HG03342 (cell line): ENCODE results near the gene MAST4.
"Not testable (repeated sequence)": the region's sequence is repeated elsewhere in the genome, so short reads cannot be mapped to it uniquely, and the experiment has no call there.

ENCODE experiments used
- ATAC-seq: cut with Tn5 transposase; IDR thresholded peaks from one replicate; pipeline ENCODE4 v1.9.1; 2021; ENCODE audit warnings: mild to moderate bottlenecking, moderate library complexity; ENCODE audit not compliant: unreplicated experiment

The MAST4 gene

GRCh38 chr5:67098656-67099055 is 502.5 kb downstream of the MAST4 start:
- no peak for ATAC-seq

GRCh38 chr5:67100301-67100700 is 504.1 kb downstream of the MAST4 start:
- no peak for ATAC-seq

GRCh38 chr5:67102708-67103107 is 506.5 kb downstream of the MAST4 start:
- ATAC-seq = no peak

DNA sequence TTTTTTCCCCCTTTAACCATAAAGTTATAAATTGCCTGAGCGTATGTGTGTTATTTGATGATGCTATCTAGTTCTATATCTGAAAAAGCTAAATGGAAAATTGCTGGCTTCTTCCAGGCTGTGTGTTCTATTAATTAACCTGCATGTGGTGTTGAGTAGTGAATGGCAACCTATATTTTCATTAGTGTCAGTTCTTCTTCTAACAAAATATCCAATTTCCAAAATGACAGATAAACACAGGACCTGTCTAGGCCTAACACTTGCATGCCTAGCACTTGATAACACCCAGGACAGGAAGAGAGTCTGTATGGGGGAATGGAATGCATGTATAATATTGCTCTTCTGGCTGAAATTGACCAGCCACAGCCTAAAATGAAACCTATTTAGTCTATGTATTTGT is 508.7 kb downstream of the MAST4 start:
- ATAC-seq = no peak

- no peak for ATAC-seq
Measured at GRCh38 chr5:67105270-67105669, 509.1 kb downstream of the MAST4 start.

DNA sequence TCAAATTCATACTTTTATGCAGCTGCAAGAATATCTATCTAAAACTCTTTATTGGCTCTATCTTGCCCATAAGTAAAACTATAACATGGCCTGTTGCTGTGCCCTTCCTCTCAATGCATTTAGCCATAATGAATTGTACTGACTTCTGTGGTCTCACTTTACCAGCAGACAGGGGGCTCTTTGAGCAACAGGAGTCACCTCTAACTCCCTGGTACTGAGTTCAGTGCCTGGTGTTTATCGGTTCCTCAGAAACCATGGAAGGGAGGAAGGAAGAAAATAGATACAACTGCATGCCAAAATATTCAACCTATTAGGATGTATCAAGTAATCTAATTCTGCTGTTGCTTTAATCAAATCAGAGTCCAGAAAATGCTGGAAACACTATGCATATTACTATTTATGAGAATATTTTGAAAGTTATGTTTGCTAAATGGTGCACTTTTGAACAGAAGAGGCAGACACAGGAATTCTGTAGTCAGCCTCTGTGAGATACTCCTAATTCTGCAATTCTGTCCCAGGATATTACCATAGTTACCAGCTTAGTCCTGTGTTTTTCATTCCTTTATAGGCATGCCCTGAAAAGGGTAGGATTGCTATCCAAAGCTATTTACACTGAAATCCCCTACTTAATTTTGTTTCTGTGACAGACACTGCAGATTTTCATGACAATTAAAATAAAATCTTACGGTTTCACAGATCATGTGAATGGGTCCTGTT is 510.6 kb downstream of the MAST4 start:
- ATAC-seq = no peak

GRCh38 chr5:67111779-67112178 is 515.6 kb downstream of the MAST4 start:
- ATAC-seq = no peak

- ATAC-seq = no peak
Measured at GRCh38 chr5:67115246-67115645, 519.1 kb downstream of the MAST4 start.

DNA sequence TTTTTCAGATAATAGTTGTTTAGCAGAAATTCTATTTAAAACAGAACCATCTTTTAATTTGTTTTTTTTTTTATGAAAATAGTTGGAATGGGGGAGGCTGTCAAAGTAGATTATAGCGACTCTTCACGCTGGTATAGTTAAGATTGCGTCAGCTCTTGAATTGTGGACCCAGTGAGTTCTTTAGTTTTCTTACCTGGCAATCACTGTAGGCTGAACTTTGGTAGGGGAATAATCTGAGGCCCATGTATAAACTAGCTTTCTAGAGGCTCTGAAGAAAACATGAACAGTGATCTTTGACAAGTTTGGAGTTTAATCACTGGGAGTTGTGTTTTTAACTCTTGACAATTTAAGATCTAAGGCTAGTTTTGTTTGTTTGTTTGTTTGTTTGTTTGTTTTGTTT is 519.6 kb downstream of the MAST4 start:
- ATAC-seq = no peak

GRCh38 chr5:67118050-67118620 is 521.9 kb downstream of the MAST4 start:
- no peak for ATAC-seq

- no peak for ATAC-seq
Measured at GRCh38 chr5:67119010-67119409, 522.8 kb downstream of the MAST4 start.

DNA sequence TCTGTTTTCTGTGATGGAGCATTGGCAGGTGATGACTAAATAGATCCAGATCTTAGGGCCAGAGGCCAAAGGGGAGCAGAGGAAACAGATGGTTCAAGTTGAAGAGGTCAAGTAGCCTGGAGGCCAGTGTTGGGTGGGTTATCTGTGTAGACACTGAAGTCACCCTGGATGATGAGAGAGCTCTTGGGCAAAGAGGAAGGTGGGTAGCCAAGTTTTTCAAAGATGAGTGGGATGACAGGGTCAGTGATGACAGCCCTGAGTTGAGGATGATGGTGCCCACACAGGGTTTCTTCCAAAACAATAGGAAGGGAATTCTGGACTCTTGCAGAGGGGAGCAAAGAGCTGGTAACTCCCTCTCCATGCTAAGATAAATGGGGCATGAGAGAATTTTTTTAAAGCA is 523.8 kb downstream of the MAST4 start:
- no peak for ATAC-seq

DNA sequence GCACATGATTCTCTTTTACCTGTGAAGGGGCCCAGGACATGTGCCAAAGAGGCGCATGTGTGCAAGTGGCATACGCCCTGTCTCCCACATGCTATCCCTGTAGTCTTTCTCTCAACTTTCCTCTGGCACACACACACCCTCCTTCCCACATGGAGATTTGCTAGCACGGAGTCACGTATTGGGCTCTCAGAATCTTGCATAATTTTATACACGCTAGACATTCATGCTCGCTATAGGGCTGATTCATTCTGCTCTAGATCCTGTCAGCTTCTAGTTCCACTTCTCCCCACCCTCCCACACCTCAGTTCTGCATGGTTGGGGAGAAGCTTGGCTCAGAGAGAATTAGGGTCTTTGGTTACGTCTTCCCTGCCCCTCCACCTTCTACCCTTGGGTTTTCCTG is 527.6 kb downstream of the MAST4 start:
- no peak for ATAC-seq

DNA sequence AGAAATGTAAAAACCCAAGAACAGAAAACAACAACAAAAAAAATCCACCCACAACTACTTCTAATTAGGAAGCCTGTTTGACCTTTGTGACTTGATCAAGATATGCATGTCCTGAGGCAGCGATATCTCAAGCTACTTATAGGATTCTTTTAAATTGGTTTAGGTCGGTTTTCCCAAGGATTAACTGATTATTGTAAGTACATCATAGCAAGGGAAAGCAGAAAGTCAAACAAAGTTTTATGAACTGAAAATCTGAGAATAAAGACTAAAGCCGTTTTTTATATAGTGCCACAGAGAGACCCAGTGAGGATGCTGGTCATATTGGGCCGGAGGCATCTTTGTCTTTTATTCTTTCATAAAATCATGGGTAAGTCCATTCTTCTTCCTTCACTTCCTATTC is 528.4 kb downstream of the MAST4 start:
- no peak for ATAC-seq

GRCh38 chr5:67127347-67127895 is 531.2 kb downstream of the MAST4 start:
- ATAC-seq = not testable (repeated sequence)

- no peak for ATAC-seq
Measured at GRCh38 chr5:67129768-67130167, 533.6 kb downstream of the MAST4 start.

GRCh38 chr5:67133217-67133616 is 537.0 kb downstream of the MAST4 start:
- ATAC-seq = no peak

GRCh38 chr5:67133776-67134175 is 537.6 kb downstream of the MAST4 start:
- ATAC-seq = no peak

DNA sequence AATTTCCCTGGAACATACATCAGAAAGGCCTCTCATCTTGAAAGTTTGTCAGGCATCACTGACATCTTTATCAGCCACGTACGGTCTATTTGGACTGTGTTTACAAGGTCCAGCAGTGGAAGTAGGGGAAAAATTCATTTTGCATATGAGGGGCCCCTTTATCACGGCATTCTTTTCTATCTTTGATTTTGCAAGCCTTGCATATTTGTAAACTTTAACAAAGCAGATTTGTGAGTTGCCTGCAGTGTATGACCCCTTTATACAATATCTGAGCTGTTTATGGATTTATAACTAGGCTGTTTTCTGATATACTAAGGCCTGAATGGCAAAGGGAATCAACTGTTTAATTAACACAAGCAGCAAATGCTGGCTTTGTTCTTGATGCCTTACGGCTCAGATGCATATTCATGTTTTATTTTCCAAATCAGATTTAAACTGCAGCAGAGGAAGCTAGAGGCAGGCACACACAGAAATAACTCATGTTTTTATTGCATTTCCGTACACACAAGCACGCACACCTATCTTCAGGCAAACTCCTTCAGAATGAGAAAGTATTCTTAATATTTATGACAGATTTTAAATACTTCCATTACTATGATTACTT is 539.3 kb downstream of the MAST4 start:
- ATAC-seq = no peak

- ATAC-seq = no peak
Measured at GRCh38 chr5:67139030-67139429, 542.8 kb downstream of the MAST4 start.

GRCh38 chr5:67140413-67140812 is 544.2 kb downstream of the MAST4 start:
- no peak for ATAC-seq

GRCh38 chr5:67141644-67142043 is 545.5 kb downstream of the MAST4 start:
- ATAC-seq = no peak
